Limb (tissue), 2 donors: Measurements from ENCODE around the gene SEC62.

ENCODE experiments used
- DNase-seq, 2 donors: peaks; one replicate each; pipeline ENCODE4 v3.0.0-alpha.2; 2016; ENCODE audit errors: extremely low spot score in 2 of 2

The SEC62 gene

GRCh38 chr3:169966951-169967915, 626 bp downstream of the SEC62 start:
- DNase-seq = peak in 1 of 2 donors; percentile 61

GRCh38 chr3:169968224-169968885, 1.7 kb downstream of the SEC62 start:
- no peak for DNase-seq

- no peak for DNase-seq
Observed at GRCh38 chr3:169969174-169970095, 2.8 kb downstream of the SEC62 start.

- no peak for DNase-seq
Observed at GRCh38 chr3:169970847-169971246, 4.2 kb downstream of the SEC62 start.

GRCh38 chr3:169971522-169971921, 4.9 kb downstream of the SEC62 start:
- DNase-seq = no peak

GRCh38 chr3:169980055-169980454, 13.4 kb downstream of the SEC62 start:
- DNase-seq = no peak

- no peak for DNase-seq
Observed at GRCh38 chr3:169984292-169984691, 17.7 kb downstream of the SEC62 start.

GRCh38 chr3:169990431-169990830, 23.8 kb downstream of the SEC62 start:
- DNase-seq = no peak

GRCh38 chr3:169992156-169992555, 25.5 kb downstream of the SEC62 start:
- DNase-seq = no peak

- DNase-seq = no peak
Observed at GRCh38 chr3:169992781-169993180, 26.2 kb downstream of the SEC62 start.

GRCh38 chr3:169993761-169994160, 27.2 kb downstream of the SEC62 start:
- DNase-seq = no peak

GRCh38 chr3:169996063-169996462, 29.5 kb downstream of the SEC62 start:
- no peak for DNase-seq

GRCh38 chr3:169998668-169999131, 32.1 kb downstream of the SEC62 start:
- no peak for DNase-seq

GRCh38 chr3:169999433-169999832, 32.8 kb downstream of the SEC62 start:
- DNase-seq = no peak

GRCh38 chr3:170000051-170000450, 33.4 kb downstream of the SEC62 start:
- no peak for DNase-seq

GRCh38 chr3:170002231-170002630, 35.6 kb downstream of the SEC62 start:
- DNase-seq = no peak

GRCh38 chr3:170002879-170003278, 36.3 kb downstream of the SEC62 start:
- DNase-seq = no peak

- no peak for DNase-seq
Observed at GRCh38 chr3:170003881-170004356, 37.3 kb downstream of the SEC62 start.

GRCh38 chr3:170007031-170007663, 40.5 kb downstream of the SEC62 start:
- no peak for DNase-seq

GRCh38 chr3:170010498-170010897, 43.9 kb downstream of the SEC62 start:
- no peak for DNase-seq
